Body of pancreas (tissue), 4 donors: Measurements from ENCODE around the gene PPCDC.

ENCODE experiments used
- POLR2A ChIP-seq, 3 donors: fragments of 450-650 bp; IDR thresholded peaks; one replicate each; pipeline ENCODE4 v1.6.1; 2016; ENCODE audit warnings: antibody characterized with exemption in 3 of 3, mild to moderate bottlenecking in 2 of 3
- TF ChIP-seq, protein P1 (sequence below), 7 experiments: fragments of 450-650 bp in 4 of 7; fragments of 200-600 bp in 3 of 7; sonication (generic) in 3 of 7; IDR thresholded peaks; one replicate each; pipeline ENCODE4 v1.5.1; 2016 to 2019; ENCODE audit warnings: antibody characterized with exemption in 7 of 7

DNA sequence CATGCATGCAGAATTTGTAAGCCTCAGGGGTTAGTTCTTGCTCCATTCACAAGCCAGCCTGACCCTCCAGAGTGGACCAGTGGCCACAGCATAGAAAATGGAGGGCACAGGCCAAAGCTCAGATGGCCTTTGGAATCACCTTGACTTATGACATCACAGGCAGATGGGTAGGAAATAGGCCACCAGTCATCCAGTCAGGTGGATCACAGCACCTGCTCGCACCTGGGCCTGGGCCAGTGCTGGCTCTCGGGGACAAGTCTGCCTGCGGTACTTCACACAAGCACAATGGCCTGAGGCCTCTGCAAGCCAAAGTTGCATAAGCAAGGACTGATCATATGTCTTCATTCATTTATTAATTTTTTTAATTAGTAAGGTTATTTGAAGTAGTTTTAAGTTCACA, 39.3 kb downstream of the PPCDC start:
- TF ChIP-seq, protein P1, sequence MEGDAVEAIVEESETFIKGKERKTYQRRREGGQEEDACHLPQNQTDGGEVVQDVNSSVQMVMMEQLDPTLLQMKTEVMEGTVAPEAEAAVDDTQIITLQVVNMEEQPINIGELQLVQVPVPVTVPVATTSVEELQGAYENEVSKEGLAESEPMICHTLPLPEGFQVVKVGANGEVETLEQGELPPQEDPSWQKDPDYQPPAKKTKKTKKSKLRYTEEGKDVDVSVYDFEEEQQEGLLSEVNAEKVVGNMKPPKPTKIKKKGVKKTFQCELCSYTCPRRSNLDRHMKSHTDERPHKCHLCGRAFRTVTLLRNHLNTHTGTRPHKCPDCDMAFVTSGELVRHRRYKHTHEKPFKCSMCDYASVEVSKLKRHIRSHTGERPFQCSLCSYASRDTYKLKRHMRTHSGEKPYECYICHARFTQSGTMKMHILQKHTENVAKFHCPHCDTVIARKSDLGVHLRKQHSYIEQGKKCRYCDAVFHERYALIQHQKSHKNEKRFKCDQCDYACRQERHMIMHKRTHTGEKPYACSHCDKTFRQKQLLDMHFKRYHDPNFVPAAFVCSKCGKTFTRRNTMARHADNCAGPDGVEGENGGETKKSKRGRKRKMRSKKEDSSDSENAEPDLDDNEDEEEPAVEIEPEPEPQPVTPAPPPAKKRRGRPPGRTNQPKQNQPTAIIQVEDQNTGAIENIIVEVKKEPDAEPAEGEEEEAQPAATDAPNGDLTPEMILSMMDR (IDR thresholded peaks at IDR 0.05), result no peak
- no peak for TF ChIP-seq POLR2A (IDR thresholded peaks at IDR 0.05)
